ENCODE measurements around the gene MYLK2.

GRCh38 chr20:31797364-31797763 is 21.8 kb upstream of the MYLK2 start:
- TF ChIP-seq CTCF (IDR thresholded peaks at IDR 0.05; ENCODE audit: poor library complexity, severe bottlenecking) (no peak), EZH2 (IDR thresholded peaks at IDR 0.05; ENCODE audit: borderline replicate concordance, insufficient read depth, low read length, poor library complexity, severe bottlenecking) (no peak), SMC3 (conservative IDR thresholded peaks at IDR 0.05; ENCODE audit: poor library complexity) (no peak), MXI1 (conservative IDR thresholded peaks at IDR 0.05; ENCODE audit: poor library complexity, severe bottlenecking) (no peak)

Data from neural cell (in vitro differentiated cells).